ENCODE data around the gene GALNT7. TPM values are rescaled to one million over a fixed set of nuclear protein-coding genes. Genes with fewer than 3 reads are reported as not detected.

GALNT7 gene
- total and polyA plus RNA-seq, 2 donors (not counting 3 experiments of a cell fraction or from before 2014, with no cell fraction given): 19.6 to 54.6 TPM

- no peak for DNase-seq (ENCODE audit: low read depth, low spot score)
- Histone ChIP-seq H3K4me2 (ENCODE audit: insufficient read depth, low read length) (no peak overlapping the region), H4K20me1 (replicated peaks; ENCODE audit: control insufficient read depth, extremely low read depth, insufficient read depth, low read length) (no peaks in the 10 kb centered on the region), H3K27ac (ENCODE audit: insufficient read depth, low read depth, low read length) (no peak overlapping the region), H3K27me3 (ENCODE audit: control insufficient read depth in 2 of 2, insufficient read depth in 2 of 2, low read length in 2 of 2) (no peaks in the 10 kb centered on the region), H3K4me1 (ENCODE audit: control insufficient read depth, extremely low read depth, insufficient read depth, low read length) (no peaks in the 10 kb centered on the region), H3K36me3 (ENCODE audit: control insufficient read depth in 2 of 2, extremely low read depth in 1 of 2, insufficient read depth in 2 of 2, low read length in 2 of 2) (no peaks in the 10 kb centered on the region), H2AFZ (ENCODE audit: low read depth, low read length) (no peak overlapping the region), H3K4me3 (replicated peaks in 1 of 3; ENCODE audit: insufficient read depth in 1 of 3, low read depth in 1 of 3, low read length in 3 of 3) (no peak overlapping the region), H3K9me1 (replicated peaks; ENCODE audit: control insufficient read depth, extremely low read depth, insufficient read depth, low read length) (no peaks in the 10 kb centered on the region), H3K9me3 (replicated peaks; ENCODE audit: control insufficient read depth, insufficient read depth, low read length) (no peaks in the 10 kb centered on the region), H3K79me2 (ENCODE audit: control insufficient read depth, insufficient read depth, low read length) (no peaks in the 10 kb centered on the region), H3K9ac (replicated peaks; ENCODE audit: extremely low read depth, insufficient read depth, low read length) (no peak overlapping the region)
- BruUV-seq (replicated peaks): no TSS peak
- ChIA-PET POLR2A (no interaction called here), CTCF (interaction anchor here (1.0 kb wide), 1 partner anchor 269 kb away, joined by 4 read pairs; no protein-coding TSS in a partner anchor)
- intact Hi-C loops (cut with micrococcal nuclease): no loop called here
- no peak for FAIRE-seq
- TF ChIP-seq GATA2 (IDR thresholded peaks at IDR 0.05; ENCODE audit: insufficient read depth, insufficient read length, low read depth, low read length) (no peak), CTCF (IDR thresholded peaks at IDR 0.05; ENCODE audit: extremely low read depth in 1 of 2, insufficient read depth in 1 of 2, low read depth in 1 of 2, low read length in 2 of 2) (no peak), MYC (IDR thresholded peaks at IDR 0.05; ENCODE audit: low read depth, low read length) (no peak), FOS (IDR thresholded peaks at IDR 0.05; ENCODE audit: borderline replicate concordance, insufficient read depth, low read length) (no peak), EZH2 (IDR thresholded peaks at IDR 0.05; ENCODE audit: borderline replicate concordance, low read depth, low read length, severe bottlenecking) (no peak), POLR2AphosphoS5 (IDR thresholded peaks at IDR 0.05; ENCODE audit: insufficient read depth, low read depth, low read length) (no peak), JUN (IDR thresholded peaks at IDR 0.05; ENCODE audit: borderline replicate concordance, insufficient read depth, insufficient read length, low read depth) (no peak), POLR2A (IDR thresholded peaks at IDR 0.05; ENCODE audit: low read depth, low read length) (no peak)
- TF ChIP-seq, protein P1, sequence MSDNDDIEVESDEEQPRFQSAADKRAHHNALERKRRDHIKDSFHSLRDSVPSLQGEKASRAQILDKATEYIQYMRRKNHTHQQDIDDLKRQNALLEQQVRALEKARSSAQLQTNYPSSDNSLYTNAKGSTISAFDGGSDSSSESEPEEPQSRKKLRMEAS (IDR thresholded peaks at IDR 0.05; ENCODE audit: insufficient read depth, insufficient read length): no peak
- dilution Hi-C loops (cut with MboI; ENCODE audit: extremely low pct_ligation_motif_present, low sequenced_read_pairs): no loop called here
These were observed 113.6 kb downstream of the GALNT7 start for GRCh38 chr4:173282256-173282562.

Measured in endothelial cell of umbilical vein (primary cell).